ENCODE data around the gene ADGRG2. TPM values are rescaled to one million over a fixed set of nuclear protein-coding genes. Genes with fewer than 3 reads are reported as not detected.

ADGRG2 gene
- total and polyA plus RNA-seq, 8 donors, result 0.30 to 2.6 (median 0.69) TPM

DNA sequence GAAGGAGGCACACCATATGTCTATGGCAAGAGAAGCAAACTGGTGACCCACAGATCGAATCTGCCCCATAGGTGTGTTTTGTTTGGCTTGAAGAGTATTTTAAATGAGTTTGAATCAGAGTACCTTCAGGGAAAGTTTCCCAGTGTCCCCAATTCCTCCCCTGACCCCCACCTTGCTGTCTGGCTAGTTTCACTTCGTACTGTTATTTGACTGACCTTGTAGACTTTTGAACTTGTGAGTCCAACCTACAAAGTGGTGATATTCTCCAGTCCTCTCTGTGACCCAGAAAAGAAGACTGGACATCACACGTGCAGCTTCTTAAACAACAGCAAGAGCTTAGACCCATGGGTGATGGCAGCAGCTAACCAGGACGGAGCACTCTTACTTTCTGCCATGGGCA is 177.8 kb downstream of the ADGRG2 start:
- Histone ChIP-seq H3K4me3 (no peak overlapping the region), H3K9me3 (no peaks in the 10 kb centered on the region), H3K27me3 (no peaks in the 10 kb centered on the region), H3K27ac (no peak overlapping the region), H3K4me1 (no peaks in the 10 kb centered on the region), H3K36me3 (no peaks in the 10 kb centered on the region)
- WGBS, 2 donors, result 61 to 82% methylated on average over 4 of the region's 4 CpGs
- intact Hi-C loops (cut with DNase I), result no loop called here
- no peak for ATAC-seq
- TF ChIP-seq, protein P1, sequence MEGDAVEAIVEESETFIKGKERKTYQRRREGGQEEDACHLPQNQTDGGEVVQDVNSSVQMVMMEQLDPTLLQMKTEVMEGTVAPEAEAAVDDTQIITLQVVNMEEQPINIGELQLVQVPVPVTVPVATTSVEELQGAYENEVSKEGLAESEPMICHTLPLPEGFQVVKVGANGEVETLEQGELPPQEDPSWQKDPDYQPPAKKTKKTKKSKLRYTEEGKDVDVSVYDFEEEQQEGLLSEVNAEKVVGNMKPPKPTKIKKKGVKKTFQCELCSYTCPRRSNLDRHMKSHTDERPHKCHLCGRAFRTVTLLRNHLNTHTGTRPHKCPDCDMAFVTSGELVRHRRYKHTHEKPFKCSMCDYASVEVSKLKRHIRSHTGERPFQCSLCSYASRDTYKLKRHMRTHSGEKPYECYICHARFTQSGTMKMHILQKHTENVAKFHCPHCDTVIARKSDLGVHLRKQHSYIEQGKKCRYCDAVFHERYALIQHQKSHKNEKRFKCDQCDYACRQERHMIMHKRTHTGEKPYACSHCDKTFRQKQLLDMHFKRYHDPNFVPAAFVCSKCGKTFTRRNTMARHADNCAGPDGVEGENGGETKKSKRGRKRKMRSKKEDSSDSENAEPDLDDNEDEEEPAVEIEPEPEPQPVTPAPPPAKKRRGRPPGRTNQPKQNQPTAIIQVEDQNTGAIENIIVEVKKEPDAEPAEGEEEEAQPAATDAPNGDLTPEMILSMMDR (IDR thresholded peaks at IDR 0.05), result no peak
- FAIRE-seq, result no peak
- DNase-seq, result no peak

- FAIRE-seq (no peak), DNase-seq (no peak), ATAC-seq (no peak)
- no peaks in the 10 kb centered on the region for H3K27me3 ChIP-seq
- H3K36me3 ChIP-seq, result peaks cover 0 to 8% (median 0%) of the 10 kb centered on the region in 3 donors
- no peak overlapping the region for H3K4me3 ChIP-seq
- intact Hi-C loops (cut with DNase I), result no loop called here
- H3K9me3 ChIP-seq, result no peaks in the 10 kb centered on the region
- TF ChIP-seq, protein P1 (IDR thresholded peaks at IDR 0.05), result no peak
- WGBS, 2 donors, result 71 to 99% methylated on average over 2 of the region's 2 CpGs
- no peak overlapping the region for H3K27ac ChIP-seq
- H3K4me1 ChIP-seq, result no peaks in the 10 kb centered on the region
Measured at GRCh38 chrX:18941896-18942295, 180.4 kb downstream of the ADGRG2 start.

Other genes with a start within 250 kb of the ADGRG2 start
- gene PHKA2, start 138.4 kb downstream of the ADGRG2 start, total RNA-seq, result 10 to 100 TPM; 16.0 to 29.0 (median 21.6) TPM
- 10 to 100 TPM; 44.7 to 72.7 TPM for gene PHKA2, start 138.4 kb downstream of the ADGRG2 start, polyA plus RNA-seq
- 10 to 100 TPM; 76.8 to 96.0 (median 88.6) TPM for gene PDHA1, start 221.5 kb upstream of the ADGRG2 start, total RNA-seq
- gene PDHA1, start 221.5 kb upstream of the ADGRG2 start, polyA plus RNA-seq, result 100 to 1,000 TPM; 132 to 161 TPM